Measurements from ENCODE around the gene RAD51B. TPM values are rescaled to one million over a fixed set of nuclear protein-coding genes. Genes with fewer than 3 reads are reported as not detected.

Gene RAD51B
- polyA plus RNA-seq, 3 donors: 3.6 to 11.6 (median 9.4) TPM

GRCh38 chr14:68447581-68448251 is 628.1 kb downstream of the RAD51B start:
- WGBS (ENCODE audit: insufficient coverage): 100% methylated on average over 1 of the region's 4 CpGs
- DNase-seq: no peak
- no peaks in the 10 kb centered on the region for H3K27me3 ChIP-seq (ENCODE audit: control insufficient read depth in 2 of 2, insufficient read depth in 2 of 2, low read length in 2 of 2)
- H3K9ac ChIP-seq (ENCODE audit: insufficient read depth, low read length, poor library complexity, severe bottlenecking): no peak overlapping the region
- H3K4me3 ChIP-seq (replicated peaks in 1 of 3; ENCODE audit: low read depth in 2 of 3, low read length in 3 of 3): no peak overlapping the region
- H3K9me3 ChIP-seq (replicated peaks in 1 of 2; ENCODE audit: control insufficient read depth in 1 of 2, insufficient read depth in 1 of 2, low read length in 2 of 2): no peaks in the 10 kb centered on the region
- H3K9me3 Mint-ChIP-seq: no peaks in the 10 kb centered on the region
- H3K4me1 ChIP-seq (ENCODE audit: control insufficient read depth in 1 of 2, insufficient read depth in 2 of 2, low read length in 2 of 2): no peaks in the 10 kb centered on the region
- TF ChIP-seq CTCF (IDR thresholded peaks at IDR 0.05): no peak
- no peak overlapping the region for H3K4me3 Mint-ChIP-seq
- H3K79me2 ChIP-seq (ENCODE audit: insufficient read depth, low read length): no peaks in the 10 kb centered on the region
- peaks cover 0 to 2% (median 2%) of the 10 kb centered on the region in 3 donors for H3K27me3 Mint-ChIP-seq (ENCODE audit: low read depth in 3 of 3)
- H3K27ac Mint-ChIP-seq: peak overlapping the region in 1 of 7 donors; percentile 42
- no peak overlapping the region for H3K27ac ChIP-seq (ENCODE audit: low read depth in 1 of 2, low read length in 2 of 2)
- H4K20me1 ChIP-seq (ENCODE audit: insufficient read depth, low read length): no peaks in the 10 kb centered on the region
- no peaks in the 10 kb centered on the region for H3K36me3 Mint-ChIP-seq
- H3K4me2 ChIP-seq (replicated peaks; ENCODE audit: extremely low read depth, low read length, poor library complexity, severe bottlenecking): no peak overlapping the region
- peaks cover 3% of the 10 kb centered on the region for H3K4me1 Mint-ChIP-seq
- H2AFZ ChIP-seq (ENCODE audit: insufficient read depth, low read depth, low read length, poor library complexity, severe bottlenecking): no peak overlapping the region
- intact Hi-C loops (cut with micrococcal nuclease): no loop called here
- H3K36me3 ChIP-seq (replicated peaks in 1 of 2; ENCODE audit: control insufficient read depth in 1 of 2, insufficient read depth in 2 of 2, low read length in 2 of 2): no peaks in the 10 kb centered on the region

- no peak for DNase-seq
- Histone ChIP-seq H3K4me3 (replicated peaks in 1 of 3; ENCODE audit: low read depth in 2 of 3, low read length in 3 of 3) (no peak overlapping the region), H3K9ac (ENCODE audit: insufficient read depth, low read length, poor library complexity, severe bottlenecking) (no peak overlapping the region), H3K27me3 (ENCODE audit: control insufficient read depth in 2 of 2, insufficient read depth in 2 of 2, low read length in 2 of 2) (no peaks in the 10 kb centered on the region), H3K9me3 (replicated peaks in 1 of 2; ENCODE audit: control insufficient read depth in 1 of 2, insufficient read depth in 1 of 2, low read length in 2 of 2) (no peaks in the 10 kb centered on the region), H4K20me1 (ENCODE audit: insufficient read depth, low read length) (no peaks in the 10 kb centered on the region), H2AFZ (ENCODE audit: insufficient read depth, low read depth, low read length, poor library complexity, severe bottlenecking) (no peak overlapping the region), H3K27ac (ENCODE audit: low read depth in 1 of 2, low read length in 2 of 2) (no peak overlapping the region), H3K79me2 (ENCODE audit: insufficient read depth, low read length) (no peaks in the 10 kb centered on the region), H3K36me3 (replicated peaks in 1 of 2; ENCODE audit: control insufficient read depth in 1 of 2, insufficient read depth in 2 of 2, low read length in 2 of 2) (no peaks in the 10 kb centered on the region), H3K4me1 (ENCODE audit: control insufficient read depth in 1 of 2, insufficient read depth in 2 of 2, low read length in 2 of 2) (no peaks in the 10 kb centered on the region), H3K4me2 (replicated peaks; ENCODE audit: extremely low read depth, low read length, poor library complexity, severe bottlenecking) (no peak overlapping the region)
- Mint-ChIP-seq H3K4me1 (peaks cover 3% of the 10 kb centered on the region), H3K9me3 (no peaks in the 10 kb centered on the region), H3K4me3 (no peak overlapping the region), H3K27me3 (ENCODE audit: low read depth in 3 of 3) (peaks cover 0 to 3% (median 2%) of the 10 kb centered on the region in 3 donors), H3K36me3 (no peaks in the 10 kb centered on the region), H3K27ac (no peak overlapping the region)
- no peak for TF ChIP-seq CTCF (IDR thresholded peaks at IDR 0.05)
- intact Hi-C loops (cut with micrococcal nuclease): no loop called here
- 89% methylated on average over 3 of the region's 3 CpGs for WGBS (ENCODE audit: insufficient coverage)
Observed at GRCh38 chr14:68448252-68448902, 628.8 kb downstream of the RAD51B start.
